HG02571 (cell line): ENCODE results near the gene ZNF540.
A peak's percentile ranks its signal among the peaks of the same experiment; 100 is the strongest.
"Not testable (repeated sequence)": the region's sequence is repeated elsewhere in the genome, so short reads cannot be mapped to it uniquely, and the experiment has no call there.

Experiments
- ATAC-seq: cut with Tn5 transposase; IDR thresholded peaks from one replicate; pipeline ENCODE4 v1.9.1; 2021; ENCODE audit warnings: mild to moderate bottlenecking, moderate library complexity; ENCODE audit not compliant: unreplicated experiment

ZNF540 gene

GRCh38 chr19:37594304-37594981 is at the start of gene ZNF540, which contains the start of gene ZNF571:
Gene ZNF540, plus strand, starts transcription at chr19:37594876. Its CDS starts 3,572 bp downstream, at chr19:37598448.
Gene ZNF571, minus strand, starts transcription at chr19:37594792. Its CDS starts 8,116 bp downstream, at chr19:37586676.
- peak; percentile 97 for ATAC-seq

- no peak for ATAC-seq
Measured at GRCh38 chr19:37551129-37551993, 43.3 kb upstream of the ZNF540 start.

- ATAC-seq = no peak
Measured at GRCh38 chr19:37563518-37563917, 31.2 kb upstream of the ZNF540 start.

GRCh38 chr19:37564624-37565369 is 29.9 kb upstream of the ZNF540 start:
- ATAC-seq = no peak

GRCh38 chr19:37565370-37565669 is 29.4 kb upstream of the ZNF540 start:
- ATAC-seq = no peak

- ATAC-seq = no peak
Measured at GRCh38 chr19:37572203-37572602, 22.5 kb upstream of the ZNF540 start.

GRCh38 chr19:37583340-37583739 is 11.3 kb upstream of the ZNF540 start:
- ATAC-seq = no peak

- no peak for ATAC-seq
Measured at GRCh38 chr19:37593996-37594303, 726 bp upstream of the ZNF540 start.

GRCh38 chr19:37594982-37595382 is 306 bp downstream of the ZNF540 start:
- peak; percentile 18 for ATAC-seq

GRCh38 chr19:37635076-37636056 is 40.7 kb downstream of the ZNF540 start:
- no peak for ATAC-seq

- ATAC-seq = no peak
Measured at GRCh38 chr19:37654118-37654517, 59.4 kb downstream of the ZNF540 start.

GRCh38 chr19:37654629-37655300 is 60.1 kb downstream of the ZNF540 start:
- peak; percentile 41 for ATAC-seq

- ATAC-seq = peak; percentile 60
Measured at GRCh38 chr19:37655301-37655688, 60.6 kb downstream of the ZNF540 start, which contains the start of gene ZFP30. Gene ZFP30, minus strand, starts transcription at chr19:37655465. Its CDS starts 7,643 bp downstream, at chr19:37647822.

GRCh38 chr19:37655689-37656371 is 61.2 kb downstream of the ZNF540 start:
- peak; percentile 59 for ATAC-seq

- not testable (repeated sequence) for ATAC-seq
Measured at GRCh38 chr19:37657157-37657556, 62.5 kb downstream of the ZNF540 start.
